HepG2 (cell line): Measurements from ENCODE around the gene SUPT6H. TPM values are rescaled to one million over a fixed set of nuclear protein-coding genes. Genes with fewer than 3 reads are reported as not detected.
A peak's percentile ranks its signal among the peaks of the same experiment; 100 is the strongest.

Source experiments
- ARNT ChIP-seq: fragments of 450-650 bp; IDR thresholded peaks from 2 replicates; pipeline ENCODE4 v1.6.1; 2017
- CBX5 ChIP-seq: sonication (generic); formaldehyde crosslinking; IDR thresholded peaks from 2 replicates; pipeline ENCODE4 v1.4.0; 2020; ENCODE audit warnings: missing genetic modification reagents, borderline replicate concordance
- MTF1 ChIP-seq: sonication (generic); formaldehyde crosslinking; IDR thresholded peaks from 2 replicates; pipeline ENCODE4 v1.5.0; 2020; ENCODE audit warnings: missing genetic modification reagents
- PATZ1 ChIP-seq: sonication (generic); formaldehyde crosslinking; IDR thresholded peaks from 2 replicates; pipeline ENCODE4 v1.4.0; 2020; ENCODE audit warnings: missing genetic modification reagents
- PCBP1 ChIP-seq: fragments of 200-400 bp; formaldehyde crosslinking; IDR thresholded peaks from 2 replicates; pipeline ENCODE4 v1.6.1; 2017; ENCODE audit warnings: mild to moderate bottlenecking, low read depth, low read length, borderline replicate concordance
- PRDM4 ChIP-seq: sonication (generic); formaldehyde crosslinking; IDR thresholded peaks from 2 replicates; pipeline ENCODE4 v1.9.0; 2021; ENCODE audit warnings: missing genetic modification reagents, borderline replicate concordance
- RBFOX2 ChIP-seq: fragments of 200-400 bp; formaldehyde crosslinking; IDR thresholded peaks from 2 replicates; pipeline ENCODE4 v1.6.1; 2017; ENCODE audit warnings: low read depth, mild to moderate bottlenecking, low read length
- SMC3 ChIP-seq: IDR thresholded peaks from 2 replicates; pipeline ENCODE4 v1.6.1; 2011; ENCODE audit warnings: low read length, improper control_type of control experiment
- UBTF ChIP-seq: sonication (generic); formaldehyde crosslinking; IDR thresholded peaks from 2 replicates; pipeline ENCODE4 v1.4.0; 2020; ENCODE audit warnings: mild to moderate bottlenecking, missing genetic modification reagents
- USF2 ChIP-seq, 2 experiments: sonication (generic) in 1 of 2; formaldehyde crosslinking in 1 of 2; IDR thresholded peaks; 2 replicates each; pipeline versions ENCODE4 v1.5.1 to v1.6.1; 2011 to 2020; ENCODE audit warnings: borderline replicate concordance in 1 of 2, low read depth in 1 of 2, low read length in 1 of 2, mild to moderate bottlenecking in 1 of 2, missing genetic modification reagents in 1 of 2, moderate library complexity in 1 of 2
- XBP1 ChIP-seq: sonication (generic); formaldehyde crosslinking; IDR thresholded peaks from 2 replicates; pipeline ENCODE4 v1.5.0; 2020; ENCODE audit warnings: missing genetic modification reagents
- ZGPAT ChIP-seq: IDR thresholded peaks from 2 replicates; pipeline ENCODE4 v1.6.1; 2016; ENCODE audit warnings: mild to moderate bottlenecking
- ZNF207 ChIP-seq: fragments of 450-650 bp; IDR thresholded peaks from 2 replicates; pipeline ENCODE4 v1.6.1; 2016; ENCODE audit warnings: antibody characterized with exemption, borderline replicate concordance
- ZNF235 ChIP-seq: sonication (generic); formaldehyde crosslinking; IDR thresholded peaks from 2 replicates; pipeline ENCODE4 v1.8.1; 2023; ENCODE audit warnings: mild to moderate bottlenecking, missing genetic modification reagents, borderline replicate concordance
- ZNF446 ChIP-seq: sonication (generic); formaldehyde crosslinking; IDR thresholded peaks from 2 replicates; pipeline ENCODE4 v1.5.0; 2020; ENCODE audit warnings: mild to moderate bottlenecking, missing genetic modification reagents
- ZNF747 ChIP-seq: sonication (generic); formaldehyde crosslinking; IDR thresholded peaks from 2 replicates; pipeline ENCODE4 v1.8.1; 2023; ENCODE audit warnings: missing genetic modification reagents, mild to moderate bottlenecking, borderline replicate concordance
- ZNF775 ChIP-seq: sonication (generic); formaldehyde crosslinking; IDR thresholded peaks from 2 replicates; pipeline ENCODE4 v1.4.0; 2020; ENCODE audit warnings: missing genetic modification reagents, mild to moderate bottlenecking, moderate library complexity, borderline replicate concordance
- polyA plus RNA-seq, 8 experiments: library from polyadenylated mRNA; depleted of rRNA in 3 of 8; stranded (reverse) in 7 of 8; unstranded in 1 of 8; fragments of >200 nt; fragmentation: Illumina TruSeq in 4 of 8; extraction: Trizol in 4 of 8; gene quantifications; 2 replicates each; pipeline versions ENCODE4 v1.2.1 to v1.2.3, GENCODE V29; 2011 to 2016; ENCODE audit warnings: low read depth in 4 of 8, missing spikeins in 1 of 8, mixed read lengths in 1 of 8; ENCODE audit not compliant: insufficient read depth in 1 of 8
- total RNA-seq, 5 experiments: library from RNA; depleted of rRNA; stranded (reverse); fragments of >200 nt; fragmentation: Illumina TruSeq; extraction: Trizol; gene quantifications; 2 replicates each; pipeline ENCODE4 v1.2.3, GENCODE V29; 2016; ENCODE audit warnings: low read depth in 1 of 5

Gene SUPT6H
- total and polyA plus RNA-seq, 2 of the 13 experiments (the other 11 are each of a cell fraction or from before 2014, with no cell fraction given), result 32.7 to 39.9 TPM

- TF ChIP-seq PRDM4 (CRISPR knock-in tag), result no peak
- no peak for TF ChIP-seq USF2 (IDR thresholded peaks at IDR 0.05; ENCODE audit: low read depth, low read length)
- TF ChIP-seq USF2 (CRISPR knock-in tag; IDR thresholded peaks at IDR 0.05; ENCODE audit: borderline replicate concordance), result no peak
- TF ChIP-seq PCBP1, result 0 out of 2 replicates have a peak, but pooled peaks have one; percentile 35
- peak; percentile 37; the same call in 1 of the 2 replicates for TF ChIP-seq MTF1 (CRISPR knock-in tag)
- TF ChIP-seq UBTF (CRISPR knock-in tag), result peak; percentile 72; the same call in 1 of the 2 replicates
- TF ChIP-seq RBFOX2, result peak; percentile 97
- no peak for TF ChIP-seq ZNF207
- TF ChIP-seq XBP1, result no peak
- peak; percentile 76; the same call in 1 of the 2 replicates for TF ChIP-seq ZGPAT (CRISPR knock-in tag)
- TF ChIP-seq ZNF775 (CRISPR knock-in tag), result peak; percentile 33; the same call in 1 of the 2 replicates
- TF ChIP-seq PATZ1 (CRISPR knock-in tag), result peak; percentile 69
- no peak for TF ChIP-seq ARNT
- TF ChIP-seq ZNF446 (CRISPR knock-in tag), result peak; percentile 88
- no peak; the same call in 1 of the 2 replicates for TF ChIP-seq ZNF747 (CRISPR knock-in tag)
- no peak for TF ChIP-seq SMC3
- TF ChIP-seq CBX5 (CRISPR knock-in tag), result no peak; the same call in 1 of the 2 replicates
- TF ChIP-seq ZNF235 (CRISPR knock-in tag), result no peak
Observed at GRCh38 chr17:28725660-28726225, 63.7 kb downstream of the SUPT6H start (continued).
